H1 (cell line): ENCODE measurements around the gene RBMS2. TPM values are rescaled to one million over a fixed set of nuclear protein-coding genes. Genes with fewer than 3 reads are reported as not detected.

Experiments used
- CTCF ChIA-PET: fragments of 300-600 bp; sonication (Branson Sonifier 250); formaldehyde crosslinking; loops from one replicate; lab custom pipeline; 2021; ENCODE audit not compliant: partially characterized antibody; lab: Charles Lee
- POLR2A ChIA-PET: fragments of 300-600 bp; sonication (Branson Sonifier 250); formaldehyde crosslinking; loops from one replicate; lab custom pipeline; 2021; ENCODE audit warnings: inconsistent platforms; ENCODE audit not compliant: partially characterized antibody; lab: Charles Lee
- DNase-seq, 2 experiments: peaks; one replicate each; pipeline versions ENCODE4 v3.0.0 to v3.0.0-alpha.2; 2010 to 2022; ENCODE audit warnings: low spot score in 2 of 2, low read depth in 1 of 2, mixed read lengths in 1 of 2
- FAIRE-seq: peaks from 2 replicates; lab custom pipeline; 2011; peaks lifted over from hg19 to GRCh38; lab: Jason Lieb, UNC
- H2AFZ ChIP-seq: 2 replicates; pipeline ENCODE4 v1.8.1; 2012; ENCODE audit warnings: low read length, inconsistent platforms
- H2AK5ac ChIP-seq: 2 replicates; pipeline ENCODE4 v1.6.1; 2013; ENCODE audit warnings: low read depth, low read length
- H2BK120ac ChIP-seq: replicated peaks from 2 replicates; pipeline ENCODE3; 2013; ENCODE audit warnings: low read depth, low read length, inconsistent platforms
- H2BK12ac ChIP-seq: 2 replicates; pipeline ENCODE4 v1.6.1; 2013; ENCODE audit warnings: low read depth, low read length
- H2BK15ac ChIP-seq: 2 replicates; pipeline ENCODE4 v1.6.1; 2013; ENCODE audit warnings: low read length
- H2BK20ac ChIP-seq: 2 replicates; pipeline ENCODE4 v1.6.1; 2013; ENCODE audit warnings: low read length
- H2BK5ac ChIP-seq: 2 replicates; pipeline ENCODE4 v1.6.1; 2013; ENCODE audit warnings: low read depth, low read length
- H3K14ac ChIP-seq: 2 replicates; pipeline ENCODE4 v1.6.1; 2013; ENCODE audit warnings: inconsistent platforms; ENCODE audit not compliant: insufficient read length
- H3K18ac ChIP-seq: 2 replicates; pipeline ENCODE4 v1.6.1; 2013; ENCODE audit warnings: low read length; ENCODE audit errors: extremely low read depth
- H3K23ac ChIP-seq: 2 replicates; pipeline ENCODE4 v1.6.1; 2013; ENCODE audit warnings: inconsistent platforms; ENCODE audit not compliant: insufficient read length
- H3K23me2 ChIP-seq: 2 replicates; pipeline ENCODE4 v1.6.1; 2013; ENCODE audit warnings: low read depth, low read length
- H3K27ac ChIP-seq: 2 replicates; pipeline ENCODE4 v1.6.1; 2011; ENCODE audit warnings: low read depth, low read length, inconsistent platforms
- H3K27me3 ChIP-seq, 4 experiments: replicated peaks in 1 of 4; 1 replicate in 1 of 4; 2 replicates in 3 of 4; pipeline versions ENCODE4 v1.6.1 to v1.8.1; 2011 to 2013; ENCODE audit warnings: low read length in 3 of 4, mild to moderate bottlenecking in 3 of 4, inconsistent platforms in 2 of 4, mixed read lengths in 2 of 4, moderate library complexity in 1 of 4; ENCODE audit not compliant: control insufficient read depth in 3 of 4, insufficient read depth in 3 of 4; ENCODE audit errors: extremely low read depth in 1 of 4
- H3K36me3 ChIP-seq, 4 experiments: 2 replicates each; pipeline versions ENCODE4 v1.6.1 to v1.8.1; 2011 to 2013; ENCODE audit warnings: mild to moderate bottlenecking in 4 of 4, low read length in 3 of 4, moderate library complexity in 2 of 4, control low read depth in 1 of 4, inconsistent platforms in 1 of 4; ENCODE audit not compliant: insufficient read depth in 4 of 4, control insufficient read depth in 2 of 4
- H3K4ac ChIP-seq: replicated peaks from 2 replicates; pipeline ENCODE3; 2013; ENCODE audit warnings: low read length, low read depth, mixed read lengths, inconsistent platforms; ENCODE audit not compliant: insufficient read length
- H3K4me1 ChIP-seq, 4 experiments: replicated peaks in 1 of 4; 1 replicate in 1 of 4; 2 replicates in 3 of 4; pipeline versions ENCODE4 v1.6.1 to v1.8.1; 2011 to 2013; ENCODE audit warnings: low read length in 3 of 4, inconsistent platforms in 2 of 4, mixed read lengths in 1 of 4; ENCODE audit not compliant: insufficient read depth in 4 of 4, control insufficient read depth in 3 of 4
- H3K4me2 ChIP-seq, 2 experiments: 2 replicates each; pipeline versions ENCODE4 v1.6.1 to v1.8.1; 2011 to 2013; ENCODE audit warnings: low read depth in 2 of 2, low read length in 2 of 2, control low read depth in 1 of 2, inconsistent platforms in 1 of 2, mild to moderate bottlenecking in 1 of 2; ENCODE audit not compliant: insufficient read depth in 1 of 2
- H3K4me3 ChIP-seq, 4 experiments: fragments of 200-600, 300-600 bp in 1 of 4; sonication (generic), shearing (Covaris generic), sonication (Bioruptor Twin) in 1 of 4; 2 replicates each; pipeline versions ENCODE4 v1.5.1 to v1.8.1; 2011 to 2016; ENCODE audit warnings: low read length in 4 of 4, low read depth in 3 of 4, control low read depth in 2 of 4, inconsistent platforms in 2 of 4, mild to moderate bottlenecking in 2 of 4, mixed read lengths in 1 of 4, moderate library complexity in 1 of 4; ENCODE audit not compliant: insufficient read depth in 2 of 4; ENCODE audit errors: extremely low read depth in 1 of 4
- H3K56ac ChIP-seq: replicated peaks from 2 replicates; pipeline ENCODE3; 2013; ENCODE audit warnings: low read depth, mild to moderate bottlenecking, mixed read lengths, low read length, inconsistent platforms; ENCODE audit not compliant: insufficient read length
- H3K79me1 ChIP-seq: 2 replicates; pipeline ENCODE4 v1.6.1; 2013; ENCODE audit warnings: low read depth, low read length, control low read depth
- H3K79me2 ChIP-seq, 2 experiments: 2 replicates each; pipeline versions ENCODE4 v1.6.1 to v1.8.1; 2012 to 2013; ENCODE audit warnings: low read length in 2 of 2, mild to moderate bottlenecking in 2 of 2, inconsistent platforms in 1 of 2; ENCODE audit not compliant: insufficient read depth in 2 of 2, control insufficient read depth in 1 of 2
- H3K9ac ChIP-seq, 4 experiments: replicated peaks in 1 of 4; 1 replicate in 1 of 4; 2 replicates in 3 of 4; pipeline versions ENCODE4 v1.6.1 to v1.8.1; 2011 to 2013; ENCODE audit warnings: low read depth in 3 of 4, low read length in 3 of 4, control low read depth in 2 of 4, mild to moderate bottlenecking in 2 of 4, moderate library complexity in 2 of 4, inconsistent platforms in 1 of 4; ENCODE audit errors: extremely low read depth in 1 of 4
- H3K9me3 ChIP-seq, 2 experiments: 2 replicates each; pipeline versions ENCODE4 v1.6.1 to v1.8.1; 2012 to 2013; ENCODE audit warnings: mild to moderate bottlenecking in 2 of 2, moderate library complexity in 2 of 2, control low read depth in 1 of 2, inconsistent platforms in 1 of 2, low read depth in 1 of 2, low read length in 1 of 2, mixed read lengths in 1 of 2; ENCODE audit not compliant: insufficient read depth in 2 of 2
- H4K20me1 ChIP-seq, 2 experiments: replicated peaks in 1 of 2; 2 replicates each; pipeline versions ENCODE3 to v1.8.1; 2011 to 2013; ENCODE audit warnings: inconsistent platforms in 2 of 2, low read length in 2 of 2, mild to moderate bottlenecking in 1 of 2; ENCODE audit not compliant: insufficient read depth in 2 of 2, control insufficient read depth in 1 of 2
- H4K5ac ChIP-seq: 2 replicates; pipeline ENCODE4 v1.6.1; 2013; ENCODE audit warnings: low read length, low read depth, mixed read lengths, inconsistent platforms; ENCODE audit not compliant: insufficient read length
- H4K8ac ChIP-seq: 2 replicates; pipeline ENCODE4 v1.8.0; 2013; ENCODE audit warnings: mild to moderate bottlenecking, moderate library complexity, low read length, inconsistent platforms; ENCODE audit not compliant: insufficient read depth; ENCODE audit errors: extremely low read depth
- H4K91ac ChIP-seq: replicated peaks from 2 replicates; pipeline ENCODE3; 2013; ENCODE audit warnings: low read length, mixed read lengths, inconsistent platforms; ENCODE audit not compliant: insufficient read length
- NANOG ChIP-seq: IDR thresholded peaks from 2 replicates; pipeline ENCODE4 v1.6.1; 2011; ENCODE audit warnings: low read length, low read depth, mild to moderate bottlenecking, inconsistent platforms; ENCODE audit not compliant: insufficient read depth, poor library complexity, severe bottlenecking
- WGBS, 2 experiments: shearing (Covaris generic) in 1 of 2; methylation state at CpG; one replicate each; pipeline versions ENCODE4 v1.1.6 to v1.1.7; 2013 to 2015; ENCODE audit warnings: low lambda C conversion rate in 2 of 2, mixed read lengths in 2 of 2, inconsistent platforms in 1 of 2, low coverage in 1 of 2, missing lambda C conversion rate in 1 of 2; ENCODE audit not compliant: insufficient replicate concordance in 2 of 2, insufficient coverage in 1 of 2, insufficient read length in 1 of 2; ENCODE audit errors: extremely low coverage in 1 of 2, missing lambda C conversion rate in 1 of 2; 5-methylcytosine and 5-hydroxymethylcytosine counted together
- polyA plus RNA-seq, 7 experiments: library from polyadenylated mRNA; depleted of rRNA in 3 of 7; stranded (reverse) in 5 of 7; unstranded in 2 of 7; fragments of >200 nt in 5 of 7; fragments of 200-250 nt in 2 of 7; gene quantifications; 1 replicate in 5 of 7; 2 replicates in 1 of 7; 4 replicates in 1 of 7; pipeline versions ENCODE4 v1.2.1 to v1.2.3, GENCODE V29; 2011 to 2013; ENCODE audit warnings: missing spikeins in 2 of 7, mixed read lengths in 2 of 7
- total RNA-seq: library from RNA; stranded (reverse); fragmentation: NEBNext Ultra II Directional; extraction: Animal tissue kit (Norgen Biotek cat#: 25700); gene quantifications from 2 replicates; pipeline ENCODE4 v1.2.1, GENCODE V29; 2021

The RBMS2 gene
- total and polyA plus RNA-seq, 2 of the 8 experiments (the other 6 are each of a cell fraction or from before 2014, with no cell fraction given) = 9.6 to 31.3 TPM

DNA sequence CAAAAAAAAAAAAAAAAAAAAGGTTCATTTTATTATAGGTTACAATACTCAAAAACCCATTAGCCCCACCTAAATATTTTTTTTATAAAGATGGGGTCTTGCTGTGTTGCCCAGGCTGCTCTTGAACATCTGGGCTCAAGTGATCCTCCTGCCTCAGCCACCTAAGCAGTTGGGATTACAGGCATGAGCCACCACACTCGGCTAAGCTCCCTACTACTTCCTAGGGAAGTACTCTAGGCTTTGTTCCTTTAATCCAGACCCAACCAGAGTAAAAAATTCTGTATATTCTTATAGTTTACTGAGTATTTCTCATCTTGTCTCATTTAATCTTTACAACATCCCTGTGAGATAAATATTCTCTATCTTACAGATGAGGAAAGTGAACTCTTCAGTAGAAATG, 50.7 kb downstream of the RBMS2 start:
- CTCF ChIA-PET = interaction anchor here (0.6 to 13.2 kb wide), 12 partner anchors 8 to 600 kb away, joined by 3 to 220 read pairs (median 4); partner anchors contain the start of gene RBMS2
- no peaks in the 10 kb centered on the region for H3K79me2 ChIP-seq
- no peaks in the 10 kb centered on the region for H3K79me1 ChIP-seq
- H3K23me2 ChIP-seq = no peaks in the 10 kb centered on the region
- no peak overlapping the region for H2BK12ac ChIP-seq
- no peaks in the 10 kb centered on the region for H3K9me3 ChIP-seq
- peaks cover 0 to 2% (median 0%) of the 10 kb centered on the region in 4 experiments; a peak in 1 of 8 replicates for H3K36me3 ChIP-seq
- no peak overlapping the region for H3K23ac ChIP-seq
- TF ChIP-seq NANOG = no peak
- no peaks in the 10 kb centered on the region for H3K27me3 ChIP-seq
- no peak overlapping the region for H2BK5ac ChIP-seq
- H3K4ac ChIP-seq = no peak overlapping the region
- no peak overlapping the region for H2AK5ac ChIP-seq
- 100% methylated on average over 1 of the region's 1 CpG; no CpG with 5 or more reads in 1 of the 2 experiments for WGBS, 2 experiments
- H3K4me2 ChIP-seq = no peak overlapping the region
- no peak overlapping the region for H2BK20ac ChIP-seq
- H3K4me1 ChIP-seq = no peaks in the 10 kb centered on the region
- no peak overlapping the region for H3K4me3 ChIP-seq
- POLR2A ChIA-PET = no interaction called here
- no peak overlapping the region for H3K27ac ChIP-seq
- no peak overlapping the region for H3K9ac ChIP-seq
- H4K91ac ChIP-seq = no peak overlapping the region
- no peak overlapping the region for H2AFZ ChIP-seq
- no peak overlapping the region for H3K14ac ChIP-seq
- no peaks in the 10 kb centered on the region for H4K20me1 ChIP-seq
- H2BK15ac ChIP-seq = no peak overlapping the region
- H4K5ac ChIP-seq = no peak overlapping the region
- H3K56ac ChIP-seq = no peak overlapping the region
- H2BK120ac ChIP-seq = no peak overlapping the region
- no peak overlapping the region for H3K18ac ChIP-seq
- no peak for DNase-seq
- FAIRE-seq = no peak
- H4K8ac ChIP-seq = no peak overlapping the region
